IMR-90 (cell line): ENCODE data around the gene EDIL3. TPM values are rescaled to one million over a fixed set of nuclear protein-coding genes. Genes with fewer than 3 reads are reported as not detected.

ENCODE experiments used
- ATAC-seq: fragments of 200-7000 bp; cut with Tn5 transposase; 2 replicates; pipeline ENCODE4 v1.9.1; 2020; ENCODE audit warnings: low read depth, mild to moderate bottlenecking, moderate library complexity
- BruUV-seq: library from RNA; stranded (reverse); fragments of 400-500 nt; replicated peaks from 2 replicates; lab custom pipeline; 2021; lab: Mats Ljungman, UMichigan
- CTCF ChIA-PET: fragments of 300-600 bp; formaldehyde crosslinking; extraction: SDS; loops from one replicate; lab custom pipeline; 2021; ENCODE audit warnings: antibody characterized with exemption; lab: Yijun Ruan, JAX
- POLR2A ChIA-PET: fragments of 300-600 bp; sonication (Branson Sonifier 250); formaldehyde crosslinking; loops from one replicate; lab custom pipeline; 2022; ENCODE audit warnings: antibody characterized with exemption; ENCODE audit not compliant: unreplicated experiment; lab: Charles Lee
- DNase-seq: peaks from one replicate; pipeline ENCODE4 v3.0.0; 2013
- H2AFZ ChIP-seq: replicated peaks from 2 replicates; pipeline ENCODE3; 2013; ENCODE audit warnings: low read length, mild to moderate bottlenecking; ENCODE audit not compliant: poor library complexity
- H2AK5ac ChIP-seq: 2 replicates; pipeline ENCODE4 v1.6.1; 2013; ENCODE audit warnings: low read depth, low read length, inconsistent platforms
- H2AK9ac ChIP-seq: replicated peaks from 2 replicates; pipeline ENCODE3; 2013; ENCODE audit warnings: mild to moderate bottlenecking, low read depth, low read length, moderate library complexity; ENCODE audit not compliant: poor library complexity
- H2BK120ac ChIP-seq: 2 replicates; pipeline ENCODE4 v1.6.1; 2013; ENCODE audit warnings: low read depth, low read length, inconsistent platforms
- H2BK15ac ChIP-seq: 3 replicates; pipeline ENCODE4 v1.6.1; 2013; ENCODE audit warnings: low read depth, low read length, inconsistent platforms
- H2BK20ac ChIP-seq: 2 replicates; pipeline ENCODE4 v1.6.1; 2013; ENCODE audit warnings: low read depth, mild to moderate bottlenecking, inconsistent platforms, low read length, moderate library complexity
- H2BK5ac ChIP-seq: 2 replicates; pipeline ENCODE4 v1.6.1; 2013; ENCODE audit warnings: mild to moderate bottlenecking, low read depth, low read length, inconsistent platforms; ENCODE audit not compliant: poor library complexity, severe bottlenecking
- H3K14ac ChIP-seq: replicated peaks from 2 replicates; pipeline ENCODE4 v1.6.1; 2013; ENCODE audit warnings: low read depth, low read length, inconsistent platforms
- H3K18ac ChIP-seq: 2 replicates; pipeline ENCODE4 v1.6.1; 2013; ENCODE audit warnings: low read depth, low read length, control low read depth
- H3K23ac ChIP-seq: 2 replicates; pipeline ENCODE4 v1.6.1; 2013; ENCODE audit warnings: low read depth, low read length, inconsistent platforms
- H3K27ac ChIP-seq: 2 replicates; pipeline ENCODE4 v1.5.1; 2013; ENCODE audit warnings: mild to moderate bottlenecking, control low read depth, low read length; ENCODE audit not compliant: insufficient read depth
- H3K27me3 ChIP-seq: 2 replicates; pipeline ENCODE4 v1.6.1; 2013; ENCODE audit warnings: low read length; ENCODE audit not compliant: control insufficient read depth, insufficient read depth
- H3K36me3 ChIP-seq: 2 replicates; pipeline ENCODE4 v1.6.1; 2013; ENCODE audit warnings: low read length, mixed read lengths; ENCODE audit not compliant: control insufficient read depth, insufficient read depth
- H3K4ac ChIP-seq: 2 replicates; pipeline ENCODE4 v1.6.1; 2013; ENCODE audit warnings: low read depth, low read length, inconsistent platforms
- H3K4me1 ChIP-seq: 2 replicates; pipeline ENCODE4 v1.6.1; 2013; ENCODE audit warnings: low read length, mixed read lengths; ENCODE audit not compliant: control insufficient read depth, insufficient read depth
- H3K4me2 ChIP-seq: 2 replicates; pipeline ENCODE4 v1.6.1; 2013; ENCODE audit warnings: low read depth, mild to moderate bottlenecking, control low read depth, low read length, moderate library complexity
- H3K4me3 ChIP-seq: 2 replicates; pipeline ENCODE4 v1.5.1; 2013; ENCODE audit warnings: low read depth, mild to moderate bottlenecking, control low read depth, low read length, moderate library complexity; ENCODE audit not compliant: insufficient read depth
- H3K56ac ChIP-seq: 2 replicates; pipeline ENCODE4 v1.6.1; 2013; ENCODE audit warnings: low read length, inconsistent platforms; ENCODE audit not compliant: insufficient read depth; ENCODE audit errors: extremely low read depth
- H3K79me1 ChIP-seq, 2 experiments: 2 replicates each; pipeline ENCODE4 v1.6.1; 2013; ENCODE audit warnings: low read length in 2 of 2, inconsistent platforms in 1 of 2, low read depth in 1 of 2
- H3K9ac ChIP-seq: 2 replicates; pipeline ENCODE4 v1.6.1; 2013; ENCODE audit warnings: low read depth, low read length, control low read depth
- H3K9me1 ChIP-seq: 2 replicates; pipeline ENCODE4 v1.6.1; 2013; ENCODE audit warnings: low read length, inconsistent platforms; ENCODE audit not compliant: insufficient read depth
- H3K9me3 ChIP-seq: 2 replicates; pipeline ENCODE4 v1.6.1; 2013; ENCODE audit warnings: low read length; ENCODE audit not compliant: control insufficient read depth, insufficient read depth
- H4K20me1 ChIP-seq: 2 replicates; pipeline ENCODE4 v1.6.1; 2013; ENCODE audit warnings: low read length, inconsistent platforms; ENCODE audit not compliant: insufficient read depth
- H4K5ac ChIP-seq: 2 replicates; pipeline ENCODE4 v1.6.1; 2013; ENCODE audit warnings: mild to moderate bottlenecking, low read depth, low read length, control low read depth
- H4K8ac ChIP-seq, 2 experiments: 2 replicates each; pipeline ENCODE4 v1.6.1; 2013; ENCODE audit warnings: low read depth in 2 of 2, low read length in 2 of 2, control low read depth in 1 of 2, inconsistent platforms in 1 of 2
- H4K91ac ChIP-seq: 2 replicates; pipeline ENCODE4 v1.6.1; 2013; ENCODE audit warnings: low read depth, low read length, inconsistent platforms; ENCODE audit not compliant: insufficient read depth
- BHLHE40 ChIP-seq: fragments of 150-350 bp; IDR thresholded peaks from 2 replicates; pipeline ENCODE4 v1.6.1; 2016; ENCODE audit warnings: mild to moderate bottlenecking, low read depth, low read length
- CHD1 ChIP-seq: IDR thresholded peaks from 2 replicates; pipeline ENCODE4 v1.6.1; 2012; ENCODE audit warnings: low read depth, low read length, improper control_type of control experiment
- MAFK ChIP-seq: IDR thresholded peaks from 2 replicates; pipeline ENCODE4 v1.6.1; 2012; ENCODE audit warnings: low read depth, low read length, improper control_type of control experiment
- MAZ ChIP-seq: IDR thresholded peaks from 2 replicates; pipeline ENCODE4 v1.6.1; 2012; ENCODE audit warnings: low read depth, mild to moderate bottlenecking, low read length, improper control_type of control experiment, moderate library complexity, borderline replicate concordance
- MXI1 ChIP-seq: IDR thresholded peaks from 2 replicates; pipeline ENCODE4 v1.6.1; 2012; ENCODE audit warnings: low read depth, mild to moderate bottlenecking, low read length, moderate library complexity, borderline replicate concordance
- RAD21 ChIP-seq: IDR thresholded peaks from 2 replicates; pipeline ENCODE4 v1.6.1; 2012; ENCODE audit warnings: low read length, improper control_type of control experiment
- WGBS, 2 experiments: methylation state at CpG; one replicate each; pipeline versions ENCODE4 v1.1.5 to v1.1.7; 2013; ENCODE audit warnings: missing lambda C conversion rate in 2 of 2; ENCODE audit not compliant: insufficient read length in 1 of 2; ENCODE audit errors: extremely low coverage in 2 of 2; 5-methylcytosine and 5-hydroxymethylcytosine counted together
- dilution Hi-C: fragments of 300-500 bp; cut with HindIII; formaldehyde crosslinking; loops from one replicate; pipeline ENCODE4 v1.14.3; 2018; ENCODE audit warnings: low sequenced_read_pairs; ENCODE audit not compliant: unreplicated experiment
- in situ Hi-C: fragments of 300-500 bp; cut with MboI; formaldehyde crosslinking; loops from 3 replicates; pipeline ENCODE4 v1.14.3; 2019; ENCODE audit warnings: low sequenced_read_pairs, inconsistent platforms, mixed read lengths
- intact Hi-C: fragments of 100-400 bp; cut with micrococcal nuclease; formaldehyde crosslinking; loops from 2 replicates; pipeline ENCODE4 v1.10.0; 2022
- polyA plus RNA-seq, 3 experiments: library from polyadenylated mRNA; depleted of rRNA; stranded (reverse); fragments of >200 nt; gene quantifications; 2 replicates each; pipeline ENCODE4 v1.2.3, GENCODE V29; 2012; ENCODE audit warnings: low replicate concordance in 1 of 3
- total RNA-seq: library from RNA; depleted of rRNA; stranded (reverse); fragments of >200 nt; gene quantifications from 2 replicates; pipeline ENCODE4 v1.2.3, GENCODE V29; 2012

EDIL3 gene
- total and polyA plus RNA-seq, 2 of the 4 experiments (the other 2 are of a cell fraction), result 55.5 to 82.8 TPM

DNA sequence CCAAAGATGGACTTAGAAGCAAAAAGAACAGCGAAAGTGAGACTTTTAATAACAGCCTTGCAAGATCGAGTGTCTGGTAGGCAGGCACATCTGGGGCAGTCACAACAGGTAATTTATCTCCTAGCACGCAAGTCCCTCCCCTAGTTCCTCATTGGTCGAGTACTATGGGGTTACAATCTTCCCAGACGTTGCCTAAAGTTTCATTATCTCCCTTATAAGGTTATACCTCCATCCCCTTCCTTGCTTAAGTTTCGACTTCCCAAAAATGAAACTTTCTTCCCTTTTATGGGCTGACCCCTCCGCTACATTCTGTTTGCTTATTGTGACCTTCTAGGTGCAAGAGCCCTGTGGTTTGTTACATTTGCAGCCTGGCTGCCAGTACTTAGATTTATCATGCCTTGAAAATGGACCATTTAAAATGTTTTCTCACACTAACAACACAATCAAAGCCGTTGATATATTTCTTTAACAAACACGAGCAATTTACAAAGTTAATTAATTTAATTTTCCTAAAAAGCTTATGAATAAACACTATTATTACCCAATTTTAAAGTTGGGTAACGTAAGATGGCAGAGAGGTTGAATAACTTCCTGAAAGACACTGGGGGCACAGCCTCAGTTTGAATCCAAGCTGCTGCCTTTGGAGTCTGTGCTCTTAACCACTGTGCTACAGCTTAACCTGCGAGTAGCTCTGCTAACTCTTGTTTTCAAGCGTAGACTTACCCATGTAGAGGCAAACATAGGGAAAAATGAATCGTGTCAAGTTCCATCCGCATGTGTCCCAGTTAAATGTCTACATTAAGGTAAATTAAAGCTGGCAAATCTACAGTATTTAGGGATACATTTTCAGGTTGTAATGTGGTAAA, 91.7 kb downstream of the EDIL3 start:
- Histone ChIP-seq H3K9me1 (no peaks in the 10 kb centered on the region; the same call in 1 of the 2 replicates), H2BK15ac (no peak overlapping the region), H3K4me2 (no peak overlapping the region), H3K9me3 (no peaks in the 10 kb centered on the region), H3K23ac (no peak overlapping the region), H4K20me1 (no peaks in the 10 kb centered on the region), H3K4ac (no peak overlapping the region), H3K4me1 (peaks cover 3% of the 10 kb centered on the region; the same call in 1 of the 2 replicates), H3K4me3 (no peak overlapping the region), H3K27me3 (no peaks in the 10 kb centered on the region), H2AK9ac (no peak overlapping the region), H2AK5ac (no peak overlapping the region; the same call in 1 of the 2 replicates), H4K91ac (no peak overlapping the region), H2BK120ac (no peak overlapping the region), H3K18ac (no peak overlapping the region), H2BK5ac (no peak overlapping the region), H3K36me3 (no peaks in the 10 kb centered on the region), H3K27ac (no peak overlapping the region), H3K9ac (no peak overlapping the region), H3K79me1 (peaks cover 14 to 17% of the 10 kb centered on the region in 2 experiments; a peak in 3 of 4 replicates), H2AFZ (no peak overlapping the region), H2BK20ac (no peak overlapping the region), H4K5ac (no peak overlapping the region), H3K14ac (no peak overlapping the region), H4K8ac (peak overlapping the region in 1 of 2 experiments; percentile 20; a peak in 1 of 4 replicates), H3K56ac (no peak overlapping the region)
- POLR2A ChIA-PET, result no interaction called here
- BruUV-seq, result no TSS peak
- intact Hi-C loops, result no loop called here
- ATAC-seq (no peak), DNase-seq (no peak)
- CTCF ChIA-PET, result interaction anchor here (1.1 kb wide), 1 partner anchor 52 kb away, joined by 3 read pairs; no protein-coding TSS in a partner anchor
- in situ Hi-C loops, result no loop called here
- dilution Hi-C loops, result no loop called here
- TF ChIP-seq MAZ (no peak), RAD21 (no peak), BHLHE40 (no peak), MAFK (no peak), CHD1 (no peak), MXI1 (no peak)
- whole genome bisulfite sequencing, 2 experiments, result 89% methylated on average over 5 of the region's 14 CpGs; no CpG with 5 or more reads in 1 of the 2 experiments
